Muscle of leg (tissue), 11 donors: ENCODE results near the gene POLDIP3. TPM values are rescaled to one million over a fixed set of nuclear protein-coding genes. Genes with fewer than 3 reads are reported as not detected.

Experiments
- DNase-seq: peaks from one replicate; pipeline ENCODE4 v3.0.0; 2013
- H3K27ac ChIP-seq: one replicate; pipeline ENCODE4 v1.5.1; 2013; ENCODE audit warnings: mild to moderate bottlenecking, low read length, control low read depth
- H3K27me3 ChIP-seq: one replicate; pipeline ENCODE4 v1.6.1; 2013; ENCODE audit warnings: low read length; ENCODE audit not compliant: control insufficient read depth, insufficient read depth
- H3K36me3 ChIP-seq: one replicate; pipeline ENCODE4 v1.6.1; 2013; ENCODE audit warnings: low read length; ENCODE audit not compliant: control insufficient read depth, insufficient read depth
- H3K4me1 ChIP-seq: one replicate; pipeline ENCODE4 v1.6.1; 2013; ENCODE audit warnings: low read length; ENCODE audit not compliant: control insufficient read depth, insufficient read depth
- H3K4me3 ChIP-seq: one replicate; pipeline ENCODE4 v1.5.1; 2013; ENCODE audit warnings: low read length, control low read depth
- H3K9me3 ChIP-seq: replicated peaks from 2 replicates; pipeline ENCODE4 v1.6.1; 2013; ENCODE audit warnings: low read depth, low read length; ENCODE audit not compliant: control insufficient read depth
- WGBS: methylation state at CpG from one replicate; pipeline ENCODE4 v1.1.5; 2013; ENCODE audit warnings: missing lambda C conversion rate; ENCODE audit not compliant: insufficient coverage; 5-methylcytosine and 5-hydroxymethylcytosine counted together
- polyA plus RNA-seq, 8 donors: library from polyadenylated mRNA; unstranded; fragments of 120-200 nt; gene quantifications; one replicate each; pipeline versions ENCODE4 v1.2.1 to v1.2.3, GENCODE V29; 2013; ENCODE audit warnings: inconsistent platforms in 1 of 8, low replicate concordance in 1 of 8; ENCODE audit not compliant: insufficient read length in 8 of 8, insufficient read depth in 1 of 8
- total RNA-seq: library from RNA; stranded (reverse); fragments of 120-200 nt; gene quantifications from one replicate; pipeline ENCODE4 v1.2.4, GENCODE V29; 2013

Gene POLDIP3
- total and polyA plus RNA-seq, 9 donors: 32.8 to 68.5 (median 57.7) TPM

GRCh38 chr22:42627981-42628380, 13.3 kb upstream of the POLDIP3 start:
- Histone ChIP-seq H3K36me3 (peaks cover 89% of the 10 kb centered on the region), H3K4me1 (peaks cover 15% of the 10 kb centered on the region), H3K27ac (no peak overlapping the region), H3K27me3 (no peaks in the 10 kb centered on the region), H3K4me3 (no peak overlapping the region), H3K9me3 (no peaks in the 10 kb centered on the region)
- no peak for DNase-seq
- WGBS: 92% methylated on average over 9 of the region's 9 CpGs

- WGBS: 96% methylated on average over 18 of the region's 25 CpGs
- H3K36me3 ChIP-seq: peaks cover 89% of the 10 kb centered on the region
- DNase-seq: no peak
- no peak overlapping the region for H3K27ac ChIP-seq
- no peaks in the 10 kb centered on the region for H3K27me3 ChIP-seq
- no peak overlapping the region for H3K4me3 ChIP-seq
- H3K4me1 ChIP-seq: peaks cover 15% of the 10 kb centered on the region
- H3K9me3 ChIP-seq: no peaks in the 10 kb centered on the region
Observed at GRCh38 chr22:42626951-42627625, 12.4 kb upstream of the POLDIP3 start.

- Histone ChIP-seq H3K9me3 (no peaks in the 10 kb centered on the region), H3K27me3 (no peaks in the 10 kb centered on the region), H3K27ac (no peak overlapping the region), H3K4me1 (peaks cover 18% of the 10 kb centered on the region), H3K4me3 (no peak overlapping the region), H3K36me3 (peaks cover 86% of the 10 kb centered on the region)
- DNase-seq: no peak
- 92% methylated on average over 4 of the region's 7 CpGs for WGBS
Observed at GRCh38 chr22:42626431-42626830, 11.7 kb upstream of the POLDIP3 start.

GRCh38 chr22:42625416-42625815, 10.7 kb upstream of the POLDIP3 start:
- peaks cover 19% of the 10 kb centered on the region for H3K4me1 ChIP-seq
- WGBS: 87% methylated on average over 13 of the region's 15 CpGs
- no peak overlapping the region for H3K4me3 ChIP-seq
- DNase-seq: no peak
- H3K27ac ChIP-seq: no peak overlapping the region
- H3K9me3 ChIP-seq: no peaks in the 10 kb centered on the region
- H3K36me3 ChIP-seq: peaks cover 86% of the 10 kb centered on the region
- no peaks in the 10 kb centered on the region for H3K27me3 ChIP-seq

GRCh38 chr22:42624551-42625106, 9.9 kb upstream of the POLDIP3 start:
- H3K9me3 ChIP-seq: no peaks in the 10 kb centered on the region
- peaks cover 19% of the 10 kb centered on the region for H3K4me1 ChIP-seq
- H3K36me3 ChIP-seq: peaks cover 86% of the 10 kb centered on the region
- no peak overlapping the region for H3K4me3 ChIP-seq
- H3K27ac ChIP-seq: no peak overlapping the region
- WGBS: 62% methylated on average over 6 of the region's 12 CpGs
- DNase-seq: no peak
- no peaks in the 10 kb centered on the region for H3K27me3 ChIP-seq

- peak; percentile 77 for DNase-seq
- Histone ChIP-seq H3K4me1 (peaks cover 19% of the 10 kb centered on the region), H3K9me3 (no peaks in the 10 kb centered on the region), H3K4me3 (no peak overlapping the region), H3K36me3 (peaks cover 86% of the 10 kb centered on the region), H3K27ac (peak overlapping the region; percentile 35), H3K27me3 (no peaks in the 10 kb centered on the region)
- 59% methylated on average over 25 of the region's 29 CpGs for WGBS
Observed at GRCh38 chr22:42623756-42624441, 9.2 kb upstream of the POLDIP3 start.

GRCh38 chr22:42623301-42623751, 8.6 kb upstream of the POLDIP3 start:
- Histone ChIP-seq H3K9me3 (no peaks in the 10 kb centered on the region), H3K27ac (no peak overlapping the region), H3K36me3 (peaks cover 82% of the 10 kb centered on the region), H3K27me3 (no peaks in the 10 kb centered on the region), H3K4me1 (peaks cover 19% of the 10 kb centered on the region), H3K4me3 (no peak overlapping the region)
- DNase-seq: no peak
- WGBS: 79% methylated on average over 18 of the region's 18 CpGs

- Histone ChIP-seq H3K36me3 (peaks cover 72% of the 10 kb centered on the region), H3K4me1 (peaks cover 23% of the 10 kb centered on the region), H3K27ac (no peak overlapping the region), H3K27me3 (no peaks in the 10 kb centered on the region), H3K9me3 (no peaks in the 10 kb centered on the region), H3K4me3 (no peak overlapping the region)
- no peak for DNase-seq
- WGBS: 65% methylated on average over 11 of the region's 20 CpGs
Observed at GRCh38 chr22:42622061-42622710, 7.5 kb upstream of the POLDIP3 start.

GRCh38 chr22:42621505-42622002, 6.9 kb upstream of the POLDIP3 start:
- peaks cover 23% of the 10 kb centered on the region for H3K4me1 ChIP-seq
- no peak overlapping the region for H3K4me3 ChIP-seq
- no peaks in the 10 kb centered on the region for H3K9me3 ChIP-seq
- no peaks in the 10 kb centered on the region for H3K27me3 ChIP-seq
- DNase-seq: peak; percentile 71
- WGBS: 39% methylated on average over 9 of the region's 11 CpGs
- no peak overlapping the region for H3K27ac ChIP-seq
- H3K36me3 ChIP-seq: peaks cover 66% of the 10 kb centered on the region

- 90% methylated on average over 4 of the region's 4 CpGs for WGBS
- no peak overlapping the region for H3K4me3 ChIP-seq
- H3K27me3 ChIP-seq: no peaks in the 10 kb centered on the region
- peaks cover 57% of the 10 kb centered on the region for H3K36me3 ChIP-seq
- DNase-seq: no peak
- peaks cover 33% of the 10 kb centered on the region for H3K4me1 ChIP-seq
- no peak overlapping the region for H3K27ac ChIP-seq
- H3K9me3 ChIP-seq: no peaks in the 10 kb centered on the region
Observed at GRCh38 chr22:42620084-42620483, 5.4 kb upstream of the POLDIP3 start.
